NCI-H1417 treated with DMSO at 0.1 percent for 48 hours (cell line): ENCODE data around the gene COG5.

Source experiments
- DNase-seq: peaks from one replicate; lab custom pipeline; 2025; lab: John Stamatoyannopoulos, UW

The COG5 gene

GRCh38 chr7:107185716-107186115, 378.0 kb downstream of the COG5 start:
- no peak for DNase-seq

- DNase-seq: no peak
These were observed 382.5 kb downstream of the COG5 start for GRCh38 chr7:107181172-107181571.

GRCh38 chr7:107180378-107180777, 383.3 kb downstream of the COG5 start:
- no peak for DNase-seq

GRCh38 chr7:107179326-107180164, 384.2 kb downstream of the COG5 start:
- DNase-seq: no peak

- no peak for DNase-seq
These were observed 389.9 kb downstream of the COG5 start for GRCh38 chr7:107173691-107174406.

- no peak for DNase-seq
These were observed 390.5 kb downstream of the COG5 start for GRCh38 chr7:107173191-107173590.

- DNase-seq: no peak
These were observed 391.3 kb downstream of the COG5 start for GRCh38 chr7:107172276-107173032.

- no peak for DNase-seq
These were observed 392.2 kb downstream of the COG5 start for GRCh38 chr7:107171496-107171895.

- no peak for DNase-seq
These were observed 393.4 kb downstream of the COG5 start for GRCh38 chr7:107170051-107170915.

- peak; percentile 77 for DNase-seq
These were observed 394.3 kb downstream of the COG5 start for GRCh38 chr7:107169120-107170050.

- DNase-seq: peak; percentile 100
These were observed 395.2 kb downstream of the COG5 start, which contains the start of gene HBP1 for GRCh38 chr7:107168233-107169119. HBP1 (plus strand) TSS chr7:107169003; CDS start chr7:107179894, 10,891 bp downstream.

- peak; percentile 54 for DNase-seq
These were observed 396.1 kb downstream of the COG5 start for GRCh38 chr7:107167483-107168232.

GRCh38 chr7:107166736-107167426, 396.8 kb downstream of the COG5 start:
- DNase-seq: no peak

- no peak for DNase-seq
These were observed 398.4 kb downstream of the COG5 start for GRCh38 chr7:107165341-107165740.

GRCh38 chr7:107164092-107164491, 399.6 kb downstream of the COG5 start:
- no peak for DNase-seq

GRCh38 chr7:107162475-107162874, 401.2 kb downstream of the COG5 start:
- no peak for DNase-seq

GRCh38 chr7:107161415-107161814, 402.3 kb downstream of the COG5 start:
- no peak for DNase-seq

- no peak for DNase-seq
These were observed 403.3 kb downstream of the COG5 start for GRCh38 chr7:107160389-107160788.
